ENCODE measurements around the gene FBXO22. TPM values are rescaled to one million over a fixed set of nuclear protein-coding genes. Genes with fewer than 3 reads are reported as not detected.

The FBXO22 gene
- polyA plus RNA-seq, 1 donor (not counting 4 experiments of a cell fraction or from before 2014, with no cell fraction given), result 68.5 TPM

DNA sequence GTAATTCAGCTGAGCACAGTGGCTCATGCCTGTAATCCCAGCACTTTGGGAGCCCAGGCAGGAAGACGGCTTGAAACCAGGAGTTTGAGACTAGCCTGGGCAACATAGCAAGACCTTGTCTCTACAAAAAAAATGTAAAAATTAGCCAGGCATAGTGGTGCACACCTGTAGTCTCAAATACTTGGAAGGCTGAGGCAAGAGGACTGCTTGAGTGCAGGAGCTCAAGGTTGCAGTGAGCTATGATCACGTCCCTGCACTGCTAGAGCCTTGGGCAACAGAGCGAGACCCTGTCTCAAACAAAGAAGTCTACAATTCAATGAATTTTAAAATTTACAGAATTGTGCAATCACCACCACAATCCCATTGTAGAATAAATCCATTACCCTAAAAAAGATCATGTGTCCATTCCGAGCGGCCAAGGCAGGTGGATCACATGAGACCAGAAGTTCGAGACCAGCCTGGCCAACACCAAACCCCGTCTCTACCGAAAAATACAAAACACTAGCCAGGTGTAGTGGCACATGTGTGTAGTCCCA, 45.2 kb downstream of the FBXO22 start:
- no peaks in the 10 kb centered on the region for H3K27me3 ChIP-seq (ENCODE audit: control insufficient read depth, extremely low read depth, insufficient read depth, low read length)
- H3K36me3 ChIP-seq (ENCODE audit: control insufficient read depth in 2 of 2, extremely low read depth in 1 of 2, insufficient read depth in 2 of 2, low read length in 2 of 2), result no peaks in the 10 kb centered on the region
- no peak overlapping the region for H2AFZ ChIP-seq (ENCODE audit: control insufficient read depth, low read length)
- DNase-seq (ENCODE audit: low read depth, low spot score), result no peak
- no peaks in the 10 kb centered on the region for H3K9me1 ChIP-seq (ENCODE audit: control insufficient read depth, extremely low read depth, insufficient read depth, low read length)
- no peaks in the 10 kb centered on the region for H3K9me3 ChIP-seq (ENCODE audit: control insufficient read depth, low read depth, low read length)
- no peak overlapping the region for H3K4me3 ChIP-seq (ENCODE audit: control insufficient read depth in 2 of 3, extremely low read depth in 1 of 3, insufficient read depth in 2 of 3, low read depth in 1 of 3, low read length in 3 of 3)
- FAIRE-seq, result no peak
- dilution Hi-C loops (cut with MboI; ENCODE audit: extremely low pct_ligation_motif_present, low sequenced_read_pairs), result no loop called here
- no peak overlapping the region for H3K27ac ChIP-seq (ENCODE audit: control insufficient read depth, insufficient read depth, low read length)
- peaks cover 22% of the 10 kb centered on the region for H3K4me1 ChIP-seq (ENCODE audit: control insufficient read depth, extremely low read depth, insufficient read depth, low read length)
- no peak overlapping the region for H3K9ac ChIP-seq (ENCODE audit: control insufficient read depth, extremely low read depth, insufficient read depth, low read length)
- TF ChIP-seq, protein P1, sequence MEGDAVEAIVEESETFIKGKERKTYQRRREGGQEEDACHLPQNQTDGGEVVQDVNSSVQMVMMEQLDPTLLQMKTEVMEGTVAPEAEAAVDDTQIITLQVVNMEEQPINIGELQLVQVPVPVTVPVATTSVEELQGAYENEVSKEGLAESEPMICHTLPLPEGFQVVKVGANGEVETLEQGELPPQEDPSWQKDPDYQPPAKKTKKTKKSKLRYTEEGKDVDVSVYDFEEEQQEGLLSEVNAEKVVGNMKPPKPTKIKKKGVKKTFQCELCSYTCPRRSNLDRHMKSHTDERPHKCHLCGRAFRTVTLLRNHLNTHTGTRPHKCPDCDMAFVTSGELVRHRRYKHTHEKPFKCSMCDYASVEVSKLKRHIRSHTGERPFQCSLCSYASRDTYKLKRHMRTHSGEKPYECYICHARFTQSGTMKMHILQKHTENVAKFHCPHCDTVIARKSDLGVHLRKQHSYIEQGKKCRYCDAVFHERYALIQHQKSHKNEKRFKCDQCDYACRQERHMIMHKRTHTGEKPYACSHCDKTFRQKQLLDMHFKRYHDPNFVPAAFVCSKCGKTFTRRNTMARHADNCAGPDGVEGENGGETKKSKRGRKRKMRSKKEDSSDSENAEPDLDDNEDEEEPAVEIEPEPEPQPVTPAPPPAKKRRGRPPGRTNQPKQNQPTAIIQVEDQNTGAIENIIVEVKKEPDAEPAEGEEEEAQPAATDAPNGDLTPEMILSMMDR (optimal IDR thresholded peaks at IDR 0.05 in 1 of 3, IDR thresholded peaks at IDR 0.05 in 1 of 3, conservative IDR thresholded peaks at IDR 0.05 in 1 of 3; ENCODE audit: extremely low read depth in 1 of 3, insufficient read depth in 2 of 3, low read length in 3 of 3), result no peak
- H3K4me2 ChIP-seq (ENCODE audit: control insufficient read depth, extremely low read depth, insufficient read depth, low read depth, low read length), result no peak overlapping the region
- H3K79me2 ChIP-seq (ENCODE audit: control insufficient read depth, insufficient read depth, low read length), result no peaks in the 10 kb centered on the region
- H4K20me1 ChIP-seq (ENCODE audit: control insufficient read depth, extremely low read depth, insufficient read depth, low read length), result no peaks in the 10 kb centered on the region

DNA sequence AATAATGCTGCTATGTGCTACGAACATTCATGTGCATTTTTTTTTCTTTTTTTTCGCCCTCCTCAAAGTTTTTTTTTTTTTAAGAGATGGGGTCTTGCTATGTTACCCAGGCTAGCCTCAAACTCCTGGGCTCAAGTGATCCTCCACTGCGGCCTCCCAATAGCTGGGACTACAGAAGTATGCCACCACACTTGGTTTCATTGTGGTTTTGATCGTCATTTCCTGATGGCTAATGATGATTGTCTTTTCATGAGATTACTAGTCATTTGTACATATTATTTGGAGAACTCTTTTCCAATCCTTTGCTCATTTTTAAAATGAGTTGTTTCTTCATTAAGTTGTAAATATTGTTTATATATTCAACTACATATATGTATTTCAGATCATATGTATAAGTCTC, 48.8 kb downstream of the FBXO22 start:
- DNase-seq (ENCODE audit: low read depth, low spot score) (no peak), FAIRE-seq (no peak)
- Histone ChIP-seq H3K27me3 (ENCODE audit: control insufficient read depth, extremely low read depth, insufficient read depth, low read length) (no peaks in the 10 kb centered on the region), H4K20me1 (ENCODE audit: control insufficient read depth, extremely low read depth, insufficient read depth, low read length) (no peaks in the 10 kb centered on the region), H3K9ac (ENCODE audit: control insufficient read depth, extremely low read depth, insufficient read depth, low read length) (no peak overlapping the region), H3K9me3 (ENCODE audit: control insufficient read depth, low read depth, low read length) (no peaks in the 10 kb centered on the region), H3K4me1 (ENCODE audit: control insufficient read depth, extremely low read depth, insufficient read depth, low read length) (peaks cover 4% of the 10 kb centered on the region), H3K4me2 (ENCODE audit: control insufficient read depth, extremely low read depth, insufficient read depth, low read depth, low read length) (no peak overlapping the region), H3K79me2 (ENCODE audit: control insufficient read depth, insufficient read depth, low read length) (no peaks in the 10 kb centered on the region), H3K4me3 (ENCODE audit: control insufficient read depth in 2 of 3, extremely low read depth in 1 of 3, insufficient read depth in 2 of 3, low read depth in 1 of 3, low read length in 3 of 3) (no peak overlapping the region), H2AFZ (ENCODE audit: control insufficient read depth, low read length) (no peak overlapping the region), H3K9me1 (ENCODE audit: control insufficient read depth, extremely low read depth, insufficient read depth, low read length) (no peaks in the 10 kb centered on the region), H3K36me3 (ENCODE audit: control insufficient read depth in 2 of 2, extremely low read depth in 1 of 2, insufficient read depth in 2 of 2, low read length in 2 of 2) (no peaks in the 10 kb centered on the region), H3K27ac (ENCODE audit: control insufficient read depth, insufficient read depth, low read length) (no peak overlapping the region)
- dilution Hi-C loops (cut with MboI; ENCODE audit: extremely low pct_ligation_motif_present, low sequenced_read_pairs), result no loop called here
- no peak for TF ChIP-seq EZH2 (IDR thresholded peaks at IDR 0.05; ENCODE audit: low read length)
- TF ChIP-seq, protein P1 (optimal IDR thresholded peaks at IDR 0.05 in 1 of 3, IDR thresholded peaks at IDR 0.05 in 1 of 3, conservative IDR thresholded peaks at IDR 0.05 in 1 of 3; ENCODE audit: extremely low read depth in 1 of 3, insufficient read depth in 2 of 3, low read length in 3 of 3), result no peak

Data from keratinocyte (primary cell).